A549 (cell line): ENCODE data around the gene SLCO1B1. TPM values are rescaled to one million over a fixed set of nuclear protein-coding genes. Genes with fewer than 3 reads are reported as not detected.
A peak's percentile ranks its signal among the peaks of the same experiment; 100 is the strongest.

ENCODE experiments used
- ATAC-seq, 2 experiments: fragments of 200-7000 bp in 1 of 2; fragments of >200 bp in 1 of 2; cut with Nextera tagmentation in 1 of 2; cut with Tn5 transposase in 1 of 2; 3 replicates each; pipeline versions ENCODE4 v1.8.0 to v1.9.1; 2018 to 2020; ENCODE audit warnings: mild to moderate bottlenecking in 1 of 2, moderate library complexity in 1 of 2
- CTCF ChIA-PET: fragments of 300-600 bp; sonication (Branson Sonifier 250); formaldehyde crosslinking; extraction: SDS; loops from one replicate; lab custom pipeline; 2021; ENCODE audit warnings: antibody characterized with exemption, inconsistent platforms; lab: Yijun Ruan, JAX
- POLR2A ChIA-PET: fragments of 350-600 bp; formaldehyde crosslinking; extraction: SDS; loops from one replicate; lab custom pipeline; 2021; ENCODE audit warnings: antibody characterized with exemption, inconsistent platforms; lab: Yijun Ruan, JAX
- DNase-seq, 2 experiments: peaks; one replicate each; pipeline versions ENCODE4 v3.0.0 to v3.0.0-alpha.2; 2011 to 2016; ENCODE audit warnings: low read depth in 1 of 2, low spot score in 1 of 2
- FAIRE-seq: peaks from 2 replicates; lab custom pipeline; 2011; peaks lifted over from hg19 to GRCh38; lab: Jason Lieb, UNC
- H3K27ac ChIP-seq, 2 experiments: fragments of >200 bp; sonication (Bioruptor Twin); formaldehyde crosslinking; 3 replicates each; pipeline ENCODE4 v1.5.1; 2016 to 2017
- H3K4me1 ChIP-seq: fragments of >200 bp; sonication (Bioruptor Twin); formaldehyde crosslinking; 3 replicates; pipeline ENCODE4 v1.6.1; 2016
- H3K4me2 ChIP-seq: fragments of >200 bp; sonication (Bioruptor Twin); formaldehyde crosslinking; 3 replicates; pipeline ENCODE4 v1.6.1; 2016
- H3K4me3 ChIP-seq: fragments of >200 bp; sonication (Bioruptor Twin); formaldehyde crosslinking; 3 replicates; pipeline ENCODE4 v1.5.1; 2016
- H3K9me3 ChIP-seq: fragments of >200 bp; sonication (Bioruptor Twin); formaldehyde crosslinking; 3 replicates; pipeline ENCODE4 v1.6.1; 2016
- CEBPB ChIP-seq, 2 experiments: fragments of >200 bp in 1 of 2; sonication (Bioruptor Twin) in 1 of 2; formaldehyde crosslinking in 1 of 2; IDR thresholded peaks; 2 replicates each; pipeline ENCODE4 v1.6.1; 2012 to 2016
- CHD2 ChIP-seq: fragments of 150-350 bp; IDR thresholded peaks from 2 replicates; pipeline ENCODE4 v1.6.1; 2014; ENCODE audit warnings: low read length; ENCODE audit not compliant: partially characterized antibody
- CHD4 ChIP-seq: fragments of 200-600 bp; sonication (generic); IDR thresholded peaks from 2 replicates; pipeline ENCODE4 v1.6.1; 2016; ENCODE audit warnings: antibody characterized with exemption, mild to moderate bottlenecking, borderline replicate concordance
- CTCF ChIP-seq: fragments of >200 bp; sonication (Bioruptor Twin); formaldehyde crosslinking; IDR thresholded peaks from 3 replicates; pipeline ENCODE4 v1.5.1; 2016
- ELK1 ChIP-seq: fragments of 150-350 bp; IDR thresholded peaks from 2 replicates; pipeline ENCODE4 v1.6.1; 2014; ENCODE audit warnings: low read depth, mild to moderate bottlenecking, low read length
- EP300 ChIP-seq, 2 experiments: fragments of >200 bp; sonication (Bioruptor Twin); formaldehyde crosslinking; IDR thresholded peaks; 2 replicates in 1 of 2; 3 replicates in 1 of 2; pipeline ENCODE4 v1.6.1; 2016 to 2017
- FOSB ChIP-seq: fragments of 250-450 bp; sonication (Bioruptor Pico); IDR thresholded peaks from 2 replicates; pipeline ENCODE4 v1.5.0; 2020; ENCODE audit warnings: mild to moderate bottlenecking, moderate library complexity
- FOXS1 ChIP-seq: fragments of 250-450 bp; sonication (Bioruptor Pico); IDR thresholded peaks from 2 replicates; pipeline ENCODE4 v1.5.0; 2020; ENCODE audit warnings: mild to moderate bottlenecking, moderate library complexity
- MYC ChIP-seq: IDR thresholded peaks from 2 replicates; pipeline ENCODE4 v1.6.1; 2012; ENCODE audit warnings: mild to moderate bottlenecking, inconsistent platforms, low read length, improper control_type of control experiment, borderline replicate concordance
- NFE2L2 ChIP-seq: fragments of 150-350 bp; conservative IDR thresholded peaks from 2 replicates; pipeline ENCODE4 v1.6.1; 2014; ENCODE audit warnings: low read length
- NPAS2 ChIP-seq: fragments of 250-450 bp; sonication (Bioruptor Pico); IDR thresholded peaks from 2 replicates; pipeline ENCODE4 v1.8.0; 2022; ENCODE audit warnings: mild to moderate bottlenecking, moderate library complexity, borderline replicate concordance
- NR3C1 ChIP-seq: fragments of >200 bp; sonication (Bioruptor Twin); formaldehyde crosslinking; IDR thresholded peaks from 3 replicates; pipeline ENCODE4 v1.6.1; 2017
- PHF8 ChIP-seq: fragments of 200-600 bp; sonication (generic); IDR thresholded peaks from 2 replicates; pipeline ENCODE4 v1.6.1; 2016; ENCODE audit warnings: low read depth, mild to moderate bottlenecking, antibody characterized with exemption, moderate library complexity, borderline replicate concordance
- POLR2AphosphoS2 ChIP-seq: conservative IDR thresholded peaks from 2 replicates; pipeline ENCODE4 v1.6.1; 2012; ENCODE audit warnings: low read length, improper control_type of control experiment, inconsistent platforms
- RAD21 ChIP-seq, 2 experiments: fragments of >200 bp in 1 of 2; sonication (Bioruptor Twin) in 1 of 2; formaldehyde crosslinking in 1 of 2; IDR thresholded peaks in 1 of 2; conservative IDR thresholded peaks in 1 of 2; 2 replicates in 1 of 2; 3 replicates in 1 of 2; pipeline ENCODE4 v1.6.1; 2012 to 2018; ENCODE audit warnings: inconsistent platforms in 1 of 2
- RARB ChIP-seq: fragments of 250-450 bp; sonication (Bioruptor Pico); IDR thresholded peaks from 2 replicates; pipeline ENCODE4 v1.8.0; 2021; ENCODE audit warnings: mild to moderate bottlenecking, moderate library complexity
- RCOR1 ChIP-seq: fragments of 150-350 bp; IDR thresholded peaks from 2 replicates; pipeline ENCODE4 v1.6.1; 2014; ENCODE audit warnings: antibody characterized with exemption, low read length, low read depth
- REST ChIP-seq: fragments of 200-600 bp; sonication (generic); IDR thresholded peaks from 2 replicates; pipeline ENCODE4 v1.6.1; 2016; ENCODE audit warnings: antibody characterized with exemption, mild to moderate bottlenecking, moderate library complexity
- SMC3 ChIP-seq: fragments of >200 bp; sonication (Bioruptor Twin); formaldehyde crosslinking; IDR thresholded peaks from 3 replicates; pipeline ENCODE4 v1.6.1; 2018; ENCODE audit warnings: inconsistent platforms
- SREBF2 ChIP-seq: fragments of 450-650 bp; IDR thresholded peaks from 2 replicates; pipeline ENCODE4 v1.6.1; 2014; ENCODE audit warnings: mild to moderate bottlenecking, moderate library complexity
- ZFP36 ChIP-seq: fragments of 450-650 bp; IDR thresholded peaks from 2 replicates; pipeline ENCODE4 v1.6.1; 2014; ENCODE audit warnings: borderline replicate concordance; ENCODE audit not compliant: partially characterized antibody
- ZSCAN20 ChIP-seq: fragments of 250-450 bp; sonication (Bioruptor Pico); IDR thresholded peaks from 2 replicates; pipeline ENCODE4 v1.8.0; 2022; ENCODE audit warnings: mild to moderate bottlenecking, moderate library complexity
- WGBS: methylation state at CpG from one replicate; pipeline ENCODE4 v1.1.6; 2017; ENCODE audit errors: missing lambda C conversion rate; 5-methylcytosine and 5-hydroxymethylcytosine counted together
- polyA plus RNA-seq, 4 experiments: library from polyadenylated mRNA; depleted of rRNA in 3 of 4; stranded (reverse); fragments of >200 nt; fragmentation: RNase III in 1 of 4; extraction: RNeasy Plus Mini Kit Qiagen cat#74134 plus additional on column Dnase treatment in 1 of 4; gene quantifications; 2 replicates in 3 of 4; 3 replicates in 1 of 4; pipeline ENCODE4 v1.2.3, GENCODE V29; 2011 to 2017

Gene SLCO1B1
- polyA plus RNA-seq, 2 of the 4 experiments (the other 2 are of a cell fraction), result 2.0 to 2.4 TPM

- TF ChIP-seq CTCF, result peak; percentile 82
- TF ChIP-seq ELK1, result no peak
- peak; percentile 89 to 96 for TF ChIP-seq RAD21 (conservative IDR thresholded peaks at IDR 0.05 in 1 of 2, IDR thresholded peaks at IDR 0.05 in 1 of 2)
- no peak for TF ChIP-seq REST
- no peak for TF ChIP-seq ZSCAN20
- no peak for TF ChIP-seq SREBF2
- TF ChIP-seq POLR2AphosphoS2, result no peak
- TF ChIP-seq SMC3, result peak; percentile 87
- ChIA-PET POLR2A (no interaction called here), CTCF (no interaction called here)
- H3K9me3 ChIP-seq, result no peaks in the 10 kb centered on the region
- H3K4me1 ChIP-seq, result no peaks in the 10 kb centered on the region
- no peak overlapping the region for H3K27ac ChIP-seq
- 39% methylated on average over 3 of the region's 3 CpGs for WGBS
- ATAC-seq (peak in 1 of 2 experiments; percentile 72; a peak in 3 of 6 replicates), DNase-seq (peak; percentile 5 to 61), FAIRE-seq (no peak)
- H3K4me2 ChIP-seq, result no peak overlapping the region
- H3K4me3 ChIP-seq, result no peak overlapping the region
Observed at GRCh38 chr12:21169878-21170472, 39.0 kb downstream of the SLCO1B1 start.

GRCh38 chr12:21172079-21172478, 41.1 kb downstream of the SLCO1B1 start:
- ChIA-PET POLR2A (no interaction called here), CTCF (no interaction called here)
- 92% methylated on average over 1 of the region's 1 CpG for WGBS
- DNase-seq, result no peak
- Histone ChIP-seq H3K4me1 (no peaks in the 10 kb centered on the region), H3K4me3 (no peak overlapping the region), H3K4me2 (no peak overlapping the region), H3K9me3 (no peaks in the 10 kb centered on the region), H3K27ac (no peak overlapping the region)
- ATAC-seq, result no peak
- no peak for TF ChIP-seq NFE2L2
- no peak for TF ChIP-seq RCOR1
- no peak for TF ChIP-seq FOXS1 (CRISPR knock-in tag)
- TF ChIP-seq EP300 (IDR thresholded peaks at IDR 0.05), result no peak
- TF ChIP-seq ZFP36, result no peak
- no peak for TF ChIP-seq CHD4
- TF ChIP-seq MYC, result no peak
- no peak for TF ChIP-seq NPAS2 (CRISPR knock-in tag)
- no peak for TF ChIP-seq NR3C1
- TF ChIP-seq CHD2, result no peak
- no peak for TF ChIP-seq CEBPB (IDR thresholded peaks at IDR 0.05)
- no peak for TF ChIP-seq RARB (CRISPR knock-in tag)
- no peak for TF ChIP-seq PHF8
- TF ChIP-seq FOSB (CRISPR knock-in tag), result no peak
- FAIRE-seq, result no peak
